Right cardiac atrium (tissue), 5 donors: ENCODE data around the gene UNC5B. TPM values are rescaled to one million over a fixed set of nuclear protein-coding genes. Genes with fewer than 3 reads are reported as not detected.
A peak's percentile ranks its signal among the peaks of the same experiment; 100 is the strongest.
"Not testable (repeated sequence)": the region's sequence is repeated elsewhere in the genome, so short reads cannot be mapped to it uniquely, and the experiment has no call there.

Experiments
- ATAC-seq, 2 donors: fragments of 200-7000 bp; cut with Tn5 transposase; one replicate each; pipeline versions ENCODE4 v1.8.0 to v1.9.1; 2020; ENCODE audit warnings: moderate library complexity in 2 of 2, mild to moderate bottlenecking in 1 of 2
- DNase-seq, 3 donors: peaks; one replicate each; pipeline ENCODE4 v3.0.0-alpha.2; 2020
- H3K27ac ChIP-seq: one replicate; pipeline ENCODE4 v1.5.1; 2013; ENCODE audit warnings: mild to moderate bottlenecking, low read length, control low read depth, moderate library complexity
- H3K27me3 ChIP-seq: one replicate; pipeline ENCODE4 v1.6.1; 2013; ENCODE audit not compliant: control insufficient read depth, insufficient read depth
- H3K4me1 ChIP-seq: one replicate; pipeline ENCODE4 v1.6.1; 2013; ENCODE audit warnings: low read length; ENCODE audit not compliant: control insufficient read depth, insufficient read depth
- H3K4me3 ChIP-seq: one replicate; pipeline ENCODE4 v1.5.1; 2013; ENCODE audit warnings: low read length, control low read depth
- H3K9me3 ChIP-seq: one replicate; pipeline ENCODE4 v1.6.1; 2013; ENCODE audit warnings: low read length; ENCODE audit not compliant: control insufficient read depth
- WGBS: extraction: QIAGEN DNeasy Blood & Tissue Kit; methylation state at CpG from one replicate; pipeline ENCODE4 v1.1.7; 2013; 5-methylcytosine and 5-hydroxymethylcytosine counted together
- intact Hi-C, 4 donors: fragments of 100-400 bp; cut with DNase I; formaldehyde crosslinking; loops; one replicate each; pipeline versions ENCODE4 v1.11.0 to v1.14.0; 2022 to 2023
- polyA plus RNA-seq: library from polyadenylated mRNA; stranded (reverse); fragments of 200-250 nt; gene quantifications from one replicate; pipeline ENCODE4 v1.2.3, GENCODE V29; 2013
- total RNA-seq, 4 donors: library from RNA; stranded (reverse); fragmentation: NEBNext Ultra II Directional; extraction: Animal tissue kit (Norgen Biotek cat#: 25700); gene quantifications; one replicate each; pipeline ENCODE4 v1.2.1, GENCODE V29; 2021
- donor health status: healthy with polysubstance abuse.
- donor health status: DM: no; HTN: yes; CAD: no.
- donor health status: DM: no; HTN: no; CAD: no.
- donor health status: DM: no; HTN: yes; CAD: no; lungs with severe emphysema.
- donor health status: DM: yes; HTN: yes; CAD: no.

The UNC5B gene
- total and polyA plus RNA-seq, 5 donors = 12.4 to 26.6 (median 22.4) TPM

- no peaks in the 10 kb centered on the region for H3K4me1 ChIP-seq
- ATAC-seq (no peak), DNase-seq (peak in 2 of 3 donors; percentile 32 to 50)
- intact Hi-C loops = no loop called here
- WGBS = 93% methylated on average over 9 of the region's 9 CpGs
- H3K4me3 ChIP-seq = no peak overlapping the region
- H3K9me3 ChIP-seq = no peaks in the 10 kb centered on the region
- no peaks in the 10 kb centered on the region for H3K27me3 ChIP-seq
- H3K27ac ChIP-seq = no peak overlapping the region
Observed at GRCh38 chr10:71295641-71296040, 83.3 kb downstream of the UNC5B start.

DNA sequence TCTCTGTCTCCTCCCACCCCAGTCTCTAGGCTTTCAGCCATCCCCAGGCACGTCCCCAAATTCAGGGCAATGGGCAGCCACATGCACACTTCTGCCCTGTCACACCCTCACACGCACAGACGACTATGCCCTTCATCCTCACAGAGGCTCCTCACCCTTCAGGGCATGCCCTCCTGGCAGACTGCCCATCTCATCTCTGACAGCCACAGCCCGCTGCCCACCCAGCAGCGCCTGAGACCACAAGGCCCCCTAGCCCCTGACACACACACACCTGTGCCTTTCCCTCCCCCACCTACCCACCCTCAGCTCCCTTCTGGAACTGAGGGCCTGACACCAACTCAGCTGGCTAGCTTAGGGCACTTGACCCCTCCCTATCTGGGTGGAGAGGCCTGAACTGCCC lies 83.7 kb downstream of the UNC5B start:
- no peaks in the 10 kb centered on the region for H3K9me3 ChIP-seq
- intact Hi-C loops = no loop called here

DNA sequence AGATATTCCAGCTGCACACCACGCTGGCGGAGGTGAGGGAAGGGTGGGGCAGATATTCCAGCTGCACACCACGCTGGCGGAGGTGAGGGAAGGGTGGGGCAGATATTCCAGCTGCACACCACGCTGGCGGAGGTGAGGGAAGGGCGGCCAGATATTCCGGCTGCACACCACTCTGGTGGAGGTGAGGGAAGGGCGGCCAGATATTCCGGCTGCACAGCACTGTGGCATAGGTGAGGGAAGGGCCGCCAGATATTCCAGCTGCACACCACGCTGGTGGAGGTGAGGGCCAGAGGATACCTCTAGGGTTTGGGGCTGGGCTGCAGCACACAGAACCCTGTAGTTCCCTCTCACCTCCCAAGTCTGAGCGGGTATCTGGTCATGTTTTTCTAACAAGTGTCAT lies 84.4 kb downstream of the UNC5B start:
- H3K4me1 ChIP-seq, ATAC-seq, H3K9me3 ChIP-seq, H3K4me3 ChIP-seq, intact Hi-C loops, H3K27me3 ChIP-seq, H3K27ac ChIP-seq: not testable (repeated sequence)
- WGBS = 93% methylated on average over 13 of the region's 13 CpGs
- peak in 1 of 3 donors; percentile 48 for DNase-seq

More for the DNA sequence above, 83.7 kb downstream of the UNC5B start:
- ATAC-seq = no peak
- peak in 1 of 3 donors; percentile 49 for DNase-seq
- no peaks in the 10 kb centered on the region for H3K4me1 ChIP-seq
- H3K27me3 ChIP-seq = no peaks in the 10 kb centered on the region
- no peak overlapping the region for H3K27ac ChIP-seq
- 56% methylated on average over 5 of the region's 5 CpGs for WGBS
- H3K4me3 ChIP-seq = no peak overlapping the region

- DNase-seq = no peak
- H3K27ac ChIP-seq = no peak overlapping the region
- H3K4me3 ChIP-seq = no peak overlapping the region
- intact Hi-C loops = no loop called here
- H3K9me3 ChIP-seq = no peaks in the 10 kb centered on the region
- H3K27me3 ChIP-seq = no peaks in the 10 kb centered on the region
- no peak for ATAC-seq
- H3K4me1 ChIP-seq = no peaks in the 10 kb centered on the region
- 89% methylated on average over 3 of the region's 3 CpGs for WGBS
Observed at GRCh38 chr10:71297343-71297742, 85.0 kb downstream of the UNC5B start.

DNA sequence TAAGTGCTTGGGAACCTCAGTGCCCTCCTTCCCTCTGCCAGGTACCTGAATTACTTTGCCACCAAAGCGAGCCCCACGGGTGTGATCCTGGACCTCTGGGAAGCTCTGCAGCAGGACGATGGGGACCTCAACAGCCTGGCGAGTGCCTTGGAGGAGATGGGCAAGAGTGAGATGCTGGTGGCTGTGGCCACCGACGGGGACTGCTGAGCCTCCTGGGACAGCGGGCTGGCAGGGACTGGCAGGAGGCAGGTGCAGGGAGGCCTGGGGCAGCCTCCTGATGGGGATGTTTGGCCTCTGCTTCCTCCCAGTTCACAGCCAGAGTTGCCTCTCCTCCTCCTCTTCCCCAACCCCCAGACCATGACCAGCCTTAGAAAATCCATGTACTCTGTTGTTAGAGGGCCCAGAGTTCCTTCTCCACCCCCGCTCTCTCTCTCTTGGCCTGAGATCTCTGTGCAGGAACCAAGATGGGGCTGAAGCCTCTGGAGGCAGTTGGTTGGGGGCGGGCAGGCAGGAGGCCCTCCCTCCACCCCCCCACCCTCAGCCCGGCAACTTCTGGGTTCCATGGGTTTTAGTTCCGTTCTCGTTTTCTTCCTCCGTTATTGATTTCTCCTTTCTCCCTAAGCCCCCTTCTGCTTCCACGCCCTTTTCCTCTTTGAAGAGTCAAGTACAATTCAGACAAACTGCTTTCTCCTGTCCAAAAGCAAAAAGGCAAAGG lies 86.9 kb downstream of the UNC5B start:
- intact Hi-C loops = no loop called here
- H3K4me1 ChIP-seq = no peaks in the 10 kb centered on the region
- H3K4me3 ChIP-seq = no peak overlapping the region
- DNase-seq = peak in 2 of 3 donors; percentile 49 to 61
- WGBS = 82% methylated on average over 14 of the region's 14 CpGs
- ATAC-seq = no peak
- H3K27me3 ChIP-seq = no peaks in the 10 kb centered on the region
- no peak overlapping the region for H3K27ac ChIP-seq
- no peaks in the 10 kb centered on the region for H3K9me3 ChIP-seq

GRCh38 chr10:71300555-71301370 lies 88.4 kb downstream of the UNC5B start:
- Histone ChIP-seq H3K4me3 (no peak overlapping the region), H3K9me3 (no peaks in the 10 kb centered on the region), H3K27ac (no peak overlapping the region), H3K4me1 (no peaks in the 10 kb centered on the region), H3K27me3 (no peaks in the 10 kb centered on the region)
- intact Hi-C loops = no loop called here
- ATAC-seq (no peak), DNase-seq (peak in 1 of 3 donors; percentile 40)
- 87% methylated on average over 16 of the region's 16 CpGs for WGBS

GRCh38 chr10:71301371-71301916 lies 89.1 kb downstream of the UNC5B start:
- intact Hi-C loops = no loop called here
- no peaks in the 10 kb centered on the region for H3K27me3 ChIP-seq
- H3K9me3 ChIP-seq = no peaks in the 10 kb centered on the region

DNA sequence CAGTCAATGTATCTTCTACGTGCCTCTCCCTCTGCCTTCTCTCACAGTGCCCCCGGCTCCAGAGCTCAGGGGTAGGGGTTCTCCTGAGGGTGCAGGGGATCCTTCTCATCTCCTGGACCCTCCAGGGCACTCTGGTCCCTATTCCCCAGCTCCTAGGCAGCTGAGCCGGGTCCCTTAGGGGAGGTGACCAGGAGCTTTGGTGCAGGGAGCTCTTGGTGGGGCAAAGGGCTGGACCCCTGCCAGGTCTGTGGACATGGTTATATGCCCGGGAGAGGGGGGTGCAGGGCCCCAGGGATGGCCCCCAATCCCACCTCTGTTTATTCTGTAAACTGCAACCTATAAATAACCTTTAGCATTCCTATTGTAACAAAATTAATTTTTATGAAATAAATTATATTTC lies 90.1 kb downstream of the UNC5B start:
- Histone ChIP-seq H3K4me3 (no peak overlapping the region), H3K4me1 (no peaks in the 10 kb centered on the region), H3K27ac (no peak overlapping the region), H3K9me3 (no peaks in the 10 kb centered on the region), H3K27me3 (no peaks in the 10 kb centered on the region)
- WGBS = 73% methylated on average over 4 of the region's 4 CpGs
- no peak for ATAC-seq
- peak in 1 of 3 donors; percentile 63 for DNase-seq
- intact Hi-C loops = no loop called here

More at GRCh38 chr10:71301371-71301916, 89.1 kb downstream of the UNC5B start:
- ATAC-seq (no peak), DNase-seq (peak in 1 of 3 donors; percentile 13)
- Histone ChIP-seq H3K27ac (no peak overlapping the region), H3K4me1 (no peaks in the 10 kb centered on the region), H3K4me3 (no peak overlapping the region)
- WGBS = 90% methylated on average over 12 of the region's 12 CpGs

DNA sequence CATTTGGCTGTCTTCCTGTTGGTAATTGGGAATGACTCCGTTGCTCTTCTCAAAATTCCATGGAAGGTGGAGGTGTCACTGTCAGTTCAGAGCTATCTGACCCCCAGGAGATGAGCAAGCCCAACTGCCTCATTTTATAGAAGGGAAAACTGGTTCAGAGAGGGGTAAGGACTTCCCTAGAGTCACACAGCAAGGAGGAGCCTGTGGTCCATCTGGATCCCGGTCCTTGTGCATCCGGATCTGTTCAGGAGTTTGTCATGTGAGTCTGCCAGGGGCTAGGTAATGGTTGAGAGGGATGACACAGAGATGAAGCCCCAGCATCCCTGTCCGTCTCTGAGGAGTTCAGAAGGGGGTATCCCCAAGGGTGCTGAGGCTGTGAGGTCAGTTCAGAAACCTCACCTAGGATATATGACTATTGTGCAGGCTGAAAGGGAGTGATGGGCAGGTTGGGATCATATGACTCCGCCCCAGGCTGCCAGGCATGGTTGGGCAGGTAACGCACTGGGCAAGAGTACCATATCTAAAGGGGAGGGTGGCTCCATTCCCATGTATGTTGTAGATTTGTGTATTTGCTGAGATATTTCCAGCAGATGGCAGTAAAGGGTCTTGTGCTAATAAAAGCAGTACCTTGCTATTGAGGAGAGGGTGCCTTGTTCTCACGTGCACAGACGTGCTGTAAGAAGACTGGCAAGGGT lies 90.7 kb downstream of the UNC5B start:
- Histone ChIP-seq H3K9me3 (no peaks in the 10 kb centered on the region), H3K27ac (no peak overlapping the region), H3K4me3 (no peak overlapping the region), H3K27me3 (no peaks in the 10 kb centered on the region), H3K4me1 (no peaks in the 10 kb centered on the region)
- WGBS = 61% methylated on average over 8 of the region's 8 CpGs
- DNase-seq = no peak
- intact Hi-C loops = no loop called here
- ATAC-seq = peak; percentile 10 to 21

- 48% methylated on average over 1 of the region's 1 CpG for WGBS
- no peak for ATAC-seq
Observed at GRCh38 chr10:71303569-71303907, 91.2 kb downstream of the UNC5B start.

GRCh38 chr10:71304914-71305313 lies 92.5 kb downstream of the UNC5B start:
- Histone ChIP-seq H3K9me3 (no peaks in the 10 kb centered on the region), H3K27ac (no peak overlapping the region), H3K4me1 (no peaks in the 10 kb centered on the region), H3K4me3 (no peak overlapping the region), H3K27me3 (no peaks in the 10 kb centered on the region)
- no peak for ATAC-seq
- no peak for DNase-seq
- intact Hi-C loops = no loop called here
- 69% methylated on average over 6 of the region's 6 CpGs for WGBS

More at GRCh38 chr10:71303569-71303907, 91.2 kb downstream of the UNC5B start:
- Histone ChIP-seq H3K27ac (no peak overlapping the region), H3K4me3 (no peak overlapping the region), H3K27me3 (no peaks in the 10 kb centered on the region), H3K4me1 (no peaks in the 10 kb centered on the region), H3K9me3 (no peaks in the 10 kb centered on the region)
- peak in 1 of 3 donors; percentile 35 for DNase-seq
- intact Hi-C loops = no loop called here
